Placental pericyte (primary cell): ENCODE measurements around the gene SLC25A13. TPM values are rescaled to one million over a fixed set of nuclear protein-coding genes. Genes with fewer than 3 reads are reported as not detected.

ENCODE experiments used
- small RNA-seq: library from RNA; depleted of rRNA; stranded (forward); fragments of <200 nt; gene quantifications from one replicate; pipeline ENCODE3, GENCODE V24; 2012; ENCODE audit warnings: low replicate concordance
- total RNA-seq: library from RNA; depleted of rRNA; stranded (reverse); fragments of >200 nt; gene quantifications from 2 replicates; pipeline ENCODE4 v1.2.3, GENCODE V29; 2012

SLC25A13 gene
- total RNA-seq, result 23.0 and 38.7 TPM in 2 replicates

GRCh38 chr7:96321658-96322372 is at the start of gene SLC25A13:
SLC25A13 (minus strand) TSS chr7:96322098; CDS start chr7:96321956, 142 bp downstream.

Small RNAs within 50 kb of the gene (small RNA-seq; reads per million reads assigned to genes)
- gene AC084368.1 (not detected), gene MIR591 (not detected), gene RNU6-364P (not detected), gene RNU6-532P (0.23 reads per million)
